22Rv1 (cell line): ENCODE data around the gene ZBTB40.

Source experiments
- ZFX ChIP-seq: fragments of 450-650 bp; IDR thresholded peaks from 2 replicates; pipeline ENCODE4 v1.6.1; 2017; ENCODE audit warnings: antibody characterized with exemption, borderline replicate concordance
- TF ChIP-seq, protein P1 (sequence below): fragments of 450-650 bp; IDR thresholded peaks from 2 replicates; pipeline ENCODE4 v1.5.1; 2017; ENCODE audit warnings: mild to moderate bottlenecking

DNA sequence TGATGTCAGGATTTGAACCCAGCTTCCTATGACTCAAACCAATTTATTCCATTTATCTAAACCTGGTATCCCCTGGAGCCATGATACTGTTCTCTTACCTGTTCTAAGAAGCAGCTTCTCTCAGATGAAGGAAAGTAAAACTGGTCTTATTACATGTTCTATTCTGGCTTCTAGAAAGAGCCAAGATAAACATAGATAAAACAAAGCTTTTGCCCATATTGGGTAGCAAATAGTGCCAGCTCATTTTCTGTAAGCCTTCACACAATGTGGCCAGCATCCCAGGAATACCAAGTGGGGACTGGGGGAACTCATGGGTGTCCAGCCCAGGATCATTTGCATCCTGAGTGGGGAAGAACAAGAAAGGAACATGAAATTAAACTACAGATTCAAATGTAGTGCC, 58.2 kb downstream of the ZBTB40 start:
- TF ChIP-seq, protein P1, sequence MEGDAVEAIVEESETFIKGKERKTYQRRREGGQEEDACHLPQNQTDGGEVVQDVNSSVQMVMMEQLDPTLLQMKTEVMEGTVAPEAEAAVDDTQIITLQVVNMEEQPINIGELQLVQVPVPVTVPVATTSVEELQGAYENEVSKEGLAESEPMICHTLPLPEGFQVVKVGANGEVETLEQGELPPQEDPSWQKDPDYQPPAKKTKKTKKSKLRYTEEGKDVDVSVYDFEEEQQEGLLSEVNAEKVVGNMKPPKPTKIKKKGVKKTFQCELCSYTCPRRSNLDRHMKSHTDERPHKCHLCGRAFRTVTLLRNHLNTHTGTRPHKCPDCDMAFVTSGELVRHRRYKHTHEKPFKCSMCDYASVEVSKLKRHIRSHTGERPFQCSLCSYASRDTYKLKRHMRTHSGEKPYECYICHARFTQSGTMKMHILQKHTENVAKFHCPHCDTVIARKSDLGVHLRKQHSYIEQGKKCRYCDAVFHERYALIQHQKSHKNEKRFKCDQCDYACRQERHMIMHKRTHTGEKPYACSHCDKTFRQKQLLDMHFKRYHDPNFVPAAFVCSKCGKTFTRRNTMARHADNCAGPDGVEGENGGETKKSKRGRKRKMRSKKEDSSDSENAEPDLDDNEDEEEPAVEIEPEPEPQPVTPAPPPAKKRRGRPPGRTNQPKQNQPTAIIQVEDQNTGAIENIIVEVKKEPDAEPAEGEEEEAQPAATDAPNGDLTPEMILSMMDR = no peak
- no peak for TF ChIP-seq ZFX
